PFSK-1 (cell line): ENCODE measurements around the gene PLEK.

Experiments
- FOXP2 ChIP-seq: optimal IDR thresholded peaks from 2 replicates; pipeline ENCODE3; 2011; ENCODE audit warnings: borderline replicate concordance, control low read depth, inconsistent platforms; ENCODE audit not compliant: insufficient read depth; ENCODE audit errors: extremely low read length, extremely low read depth
- POLR2AphosphoS5 ChIP-seq: IDR thresholded peaks from 2 replicates; pipeline ENCODE4 v1.6.1; 2012; ENCODE audit warnings: low read depth, mild to moderate bottlenecking, control low read depth, low read length, moderate library complexity
- SIN3A ChIP-seq: IDR thresholded peaks from 2 replicates; pipeline ENCODE4 v1.6.1; 2012; ENCODE audit warnings: mild to moderate bottlenecking, low read length, moderate library complexity, borderline replicate concordance; ENCODE audit not compliant: insufficient read depth
- TAF1 ChIP-seq: IDR thresholded peaks from 2 replicates; pipeline ENCODE4 v1.6.1; 2012; ENCODE audit warnings: low read length, control low read depth, borderline replicate concordance; ENCODE audit not compliant: insufficient read depth
- TF ChIP-seq, protein P1 (sequence below), 2 experiments: IDR thresholded peaks; 2 replicates each; pipeline versions ENCODE4 v1.6.1 to v1.8.0; 2011 to 2012; ENCODE audit warnings: low read depth in 2 of 2, low read length in 2 of 2, control low read depth in 1 of 2, inconsistent platforms in 1 of 2, mild to moderate bottlenecking in 1 of 2, moderate library complexity in 1 of 2; ENCODE audit not compliant: insufficient read depth in 1 of 2

Gene PLEK

DNA sequence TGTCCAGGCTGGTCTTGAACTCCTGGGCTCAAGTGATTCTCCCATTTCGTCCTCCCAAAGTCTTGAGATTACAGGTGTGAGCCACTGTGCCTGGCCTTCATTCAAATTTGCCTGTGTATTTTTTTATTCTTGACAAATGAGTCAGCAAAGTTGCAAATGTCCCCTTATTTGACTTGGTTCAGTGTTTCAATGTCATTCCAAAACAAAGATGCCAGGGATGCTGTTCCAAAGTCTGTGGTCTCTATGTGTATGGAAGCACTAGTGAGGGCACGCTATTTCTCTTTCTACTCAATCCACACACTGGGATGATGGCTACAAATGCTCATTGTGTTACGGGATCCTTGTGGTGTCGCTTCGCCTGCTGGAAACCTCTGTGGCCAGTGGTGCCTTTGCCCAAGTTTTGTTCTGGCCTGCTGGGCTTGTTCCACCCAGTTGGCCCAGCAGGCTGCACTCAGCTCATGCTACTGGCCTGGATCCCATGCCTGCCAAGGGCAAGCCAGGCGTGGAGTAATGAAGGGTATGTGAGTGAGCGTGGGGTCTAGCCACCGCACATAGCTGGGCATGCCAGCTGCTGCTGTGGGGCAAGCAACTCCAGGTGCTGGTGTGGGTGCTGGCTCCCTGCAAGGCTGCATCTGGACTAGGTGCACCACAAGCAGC lies 66.4 kb downstream of the PLEK start:
- no peak for TF ChIP-seq POLR2AphosphoS5
- TF ChIP-seq TAF1 = no peak
- TF ChIP-seq, protein P1, sequence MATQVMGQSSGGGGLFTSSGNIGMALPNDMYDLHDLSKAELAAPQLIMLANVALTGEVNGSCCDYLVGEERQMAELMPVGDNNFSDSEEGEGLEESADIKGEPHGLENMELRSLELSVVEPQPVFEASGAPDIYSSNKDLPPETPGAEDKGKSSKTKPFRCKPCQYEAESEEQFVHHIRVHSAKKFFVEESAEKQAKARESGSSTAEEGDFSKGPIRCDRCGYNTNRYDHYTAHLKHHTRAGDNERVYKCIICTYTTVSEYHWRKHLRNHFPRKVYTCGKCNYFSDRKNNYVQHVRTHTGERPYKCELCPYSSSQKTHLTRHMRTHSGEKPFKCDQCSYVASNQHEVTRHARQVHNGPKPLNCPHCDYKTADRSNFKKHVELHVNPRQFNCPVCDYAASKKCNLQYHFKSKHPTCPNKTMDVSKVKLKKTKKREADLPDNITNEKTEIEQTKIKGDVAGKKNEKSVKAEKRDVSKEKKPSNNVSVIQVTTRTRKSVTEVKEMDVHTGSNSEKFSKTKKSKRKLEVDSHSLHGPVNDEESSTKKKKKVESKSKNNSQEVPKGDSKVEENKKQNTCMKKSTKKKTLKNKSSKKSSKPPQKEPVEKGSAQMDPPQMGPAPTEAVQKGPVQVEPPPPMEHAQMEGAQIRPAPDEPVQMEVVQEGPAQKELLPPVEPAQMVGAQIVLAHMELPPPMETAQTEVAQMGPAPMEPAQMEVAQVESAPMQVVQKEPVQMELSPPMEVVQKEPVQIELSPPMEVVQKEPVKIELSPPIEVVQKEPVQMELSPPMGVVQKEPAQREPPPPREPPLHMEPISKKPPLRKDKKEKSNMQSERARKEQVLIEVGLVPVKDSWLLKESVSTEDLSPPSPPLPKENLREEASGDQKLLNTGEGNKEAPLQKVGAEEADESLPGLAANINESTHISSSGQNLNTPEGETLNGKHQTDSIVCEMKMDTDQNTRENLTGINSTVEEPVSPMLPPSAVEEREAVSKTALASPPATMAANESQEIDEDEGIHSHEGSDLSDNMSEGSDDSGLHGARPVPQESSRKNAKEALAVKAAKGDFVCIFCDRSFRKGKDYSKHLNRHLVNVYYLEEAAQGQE (IDR thresholded peaks at IDR 0.05; ENCODE audit: insufficient read depth in 1 of 2, low read depth in 2 of 2, low read length in 2 of 2) = no peak
- no peak for TF ChIP-seq SIN3A
- no peak for TF ChIP-seq FOXP2

DNA sequence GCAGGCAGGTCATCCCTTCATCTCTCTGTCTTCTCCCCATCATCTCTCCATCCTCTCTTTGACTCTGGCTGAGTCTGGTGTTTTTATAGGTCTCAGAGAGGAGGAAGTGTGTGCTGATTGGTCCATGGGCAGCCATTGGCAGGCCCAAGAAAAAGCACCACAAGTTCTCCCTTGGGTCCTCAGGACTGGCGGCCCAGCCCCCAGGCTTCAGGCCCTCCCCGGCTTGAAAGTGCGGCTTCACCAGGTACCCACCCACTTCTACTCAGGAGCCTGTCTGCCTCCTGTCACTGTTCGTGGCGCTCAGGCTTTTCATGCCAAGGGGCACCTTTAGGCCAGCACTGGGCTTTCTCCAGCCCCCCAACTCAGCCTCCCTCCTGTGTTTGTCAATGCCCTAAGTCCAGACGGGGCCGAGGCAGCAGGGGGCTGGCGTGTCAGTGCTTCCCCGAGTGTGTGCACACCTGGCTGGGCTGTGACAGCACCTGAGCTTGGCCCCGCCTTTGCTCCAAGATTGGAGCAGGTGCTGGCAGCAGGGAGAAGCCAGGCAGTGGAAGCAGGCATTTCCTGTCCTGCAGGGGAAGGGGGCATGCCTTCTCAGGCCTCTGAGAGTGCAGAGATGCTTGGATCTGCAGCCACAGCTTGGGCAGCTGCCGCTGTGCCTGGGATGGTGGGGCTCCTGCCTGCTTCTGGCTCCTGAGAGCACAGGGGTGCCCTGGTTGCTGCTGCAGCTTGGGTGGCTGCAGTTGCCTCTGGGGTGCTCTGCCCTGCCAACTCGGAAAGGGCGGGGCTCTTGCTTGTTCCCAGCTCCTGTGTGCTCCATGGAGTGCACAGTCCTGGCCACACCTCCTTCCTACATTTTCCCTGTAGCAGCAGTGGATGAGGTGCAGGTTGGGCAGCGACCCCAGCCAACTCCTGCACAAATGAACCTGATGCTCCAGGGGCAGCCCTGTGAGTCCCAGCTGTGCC lies 67.9 kb downstream of the PLEK start:
- TF ChIP-seq TAF1 (no peak), SIN3A (no peak), POLR2AphosphoS5 (no peak), FOXP2 (no peak)
- TF ChIP-seq, protein P1 (IDR thresholded peaks at IDR 0.05; ENCODE audit: insufficient read depth in 1 of 2, low read depth in 2 of 2, low read length in 2 of 2) = no peak

- TF ChIP-seq POLR2AphosphoS5 (no peak), TAF1 (no peak)
- TF ChIP-seq, protein P1 (IDR thresholded peaks at IDR 0.05; ENCODE audit: insufficient read depth in 1 of 2, low read depth in 2 of 2, low read length in 2 of 2) = no peak
Measured at GRCh38 chr2:68434981-68435380, 69.9 kb downstream of the PLEK start.

GRCh38 chr2:68435615-68436014 lies 70.5 kb downstream of the PLEK start:
- TF ChIP-seq SIN3A = no peak
- TF ChIP-seq, protein P1 (IDR thresholded peaks at IDR 0.05; ENCODE audit: insufficient read depth in 1 of 2, low read depth in 2 of 2, low read length in 2 of 2) = no peak
- TF ChIP-seq TAF1 = no peak
- TF ChIP-seq POLR2AphosphoS5 = no peak
- no peak for TF ChIP-seq FOXP2
